Mucosa of descending colon (tissue), 3 donors: ENCODE results near the gene ACTMAP. TPM values are rescaled to one million over a fixed set of nuclear protein-coding genes. Genes with fewer than 3 reads are reported as not detected.

ENCODE experiments used
- ATAC-seq: fragments of 200-7000 bp; cut with Tn5 transposase; one replicate; pipeline ENCODE4 v1.9.1; 2020; ENCODE audit warnings: mild to moderate bottlenecking, moderate library complexity
- DNase-seq, 3 donors: peaks; one replicate each; pipeline ENCODE4 v3.0.0-alpha.2; 2020
- H3K36me3 ChIP-seq: fragments of 200-600 bp; one replicate; pipeline ENCODE4 v1.8.0; 2021; ENCODE audit warnings: low read depth, mild to moderate bottlenecking
- H3K4me1 ChIP-seq: fragments of 200-600 bp; one replicate; pipeline ENCODE4 v1.8.0; 2021; ENCODE audit warnings: low read depth, mild to moderate bottlenecking
- H3K4me3 ChIP-seq: fragments of 200-600 bp; one replicate; pipeline ENCODE4 v1.8.0; 2021; ENCODE audit warnings: mild to moderate bottlenecking
- H3K9me3 ChIP-seq: fragments of 200-600 bp; one replicate; pipeline ENCODE4 v1.8.0; 2021; ENCODE audit warnings: mild to moderate bottlenecking
- CTCF ChIP-seq: fragments of 200-600 bp; IDR thresholded peaks from one replicate; pipeline ENCODE4 v1.8.0; 2022; ENCODE audit warnings: antibody characterized with exemption, mild to moderate bottlenecking
- intact Hi-C, 2 donors: fragments of 100-400 bp; cut with DNase I in 1 of 2; cut with micrococcal nuclease in 1 of 2; formaldehyde crosslinking; loops; one replicate each; pipeline versions ENCODE4 v1.11.0 to v1.11.1; 2022; cut with DNase I, micrococcal nuclease
- total RNA-seq, 3 donors: library from RNA; stranded (reverse); fragmentation: NEBNext Ultra II Directional in 2 of 3; extraction: Animal tissue kit (Norgen Biotek cat#: 25700) in 2 of 3; gene quantifications; one replicate each; pipeline versions ENCODE4 v1.2.1 to v1.2.4, GENCODE V29; 2021 to 2023
- donor health status: DM: no; HTN: no; CAD: no; lungs with moderate emphysema.
- donor health status: DM: no; HTN: no; CAD: no.
- donor health status: DM: no; HTN: yes; CAD: no.

The ACTMAP gene
- total RNA-seq, 3 donors from 2014 or later = 10.9 to 16.7 (median 13.8) TPM

DNA sequence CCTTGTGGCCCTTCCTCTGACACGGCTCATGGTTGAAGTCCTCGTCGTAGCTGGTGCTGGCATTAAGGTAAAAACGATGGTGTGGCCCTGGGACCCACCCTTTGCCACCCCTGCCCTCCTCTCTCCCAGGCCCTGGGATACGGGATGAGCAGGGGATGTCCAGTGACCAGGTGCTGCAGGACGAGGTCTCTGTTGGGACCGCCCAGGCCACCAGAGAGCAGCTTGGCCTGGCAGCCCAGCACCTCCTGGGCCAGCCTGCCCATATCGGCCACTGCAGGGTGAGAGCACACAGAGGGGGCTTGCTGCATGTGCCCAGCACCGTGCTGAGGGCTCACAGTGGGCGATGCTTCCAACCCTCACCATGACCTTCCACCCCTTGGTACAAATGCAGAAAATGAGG, 6.4 kb downstream of the ACTMAP start:
- H3K36me3 ChIP-seq = no peaks in the 10 kb centered on the region
- intact Hi-C loops = no loop called here

GRCh38 chr19:40742886-40743285, 7.4 kb downstream of the ACTMAP start:
- Histone ChIP-seq H3K36me3 (no peaks in the 10 kb centered on the region), H3K4me1 (no peaks in the 10 kb centered on the region), H3K9me3 (no peaks in the 10 kb centered on the region), H3K4me3 (no peak overlapping the region)
- intact Hi-C loops = no loop called here
- no peak for DNase-seq
- no peak for ATAC-seq
- no peak for TF ChIP-seq CTCF

More for the DNA sequence above, 6.4 kb downstream of the ACTMAP start:
- Histone ChIP-seq H3K9me3 (no peaks in the 10 kb centered on the region), H3K4me3 (no peak overlapping the region), H3K4me1 (no peaks in the 10 kb centered on the region)
- TF ChIP-seq CTCF = no peak
- DNase-seq (no peak), ATAC-seq (no peak)

GRCh38 chr19:40742477-40742876, 7.8 kb downstream of the ACTMAP start:
- Histone ChIP-seq H3K4me3 (no peak overlapping the region), H3K9me3 (no peaks in the 10 kb centered on the region), H3K36me3 (no peaks in the 10 kb centered on the region), H3K4me1 (no peaks in the 10 kb centered on the region)
- intact Hi-C loops = no loop called here
- DNase-seq = no peak
- ATAC-seq = peak; percentile 21
- TF ChIP-seq CTCF = no peak

- DNase-seq = no peak
- intact Hi-C loops = no loop called here
- Histone ChIP-seq H3K4me3 (no peak overlapping the region), H3K9me3 (no peaks in the 10 kb centered on the region), H3K4me1 (no peaks in the 10 kb centered on the region), H3K36me3 (no peaks in the 10 kb centered on the region)
- no peak for ATAC-seq
- no peak for TF ChIP-seq CTCF
These were observed 8.5 kb downstream of the ACTMAP start for GRCh38 chr19:40741527-40742390.

DNA sequence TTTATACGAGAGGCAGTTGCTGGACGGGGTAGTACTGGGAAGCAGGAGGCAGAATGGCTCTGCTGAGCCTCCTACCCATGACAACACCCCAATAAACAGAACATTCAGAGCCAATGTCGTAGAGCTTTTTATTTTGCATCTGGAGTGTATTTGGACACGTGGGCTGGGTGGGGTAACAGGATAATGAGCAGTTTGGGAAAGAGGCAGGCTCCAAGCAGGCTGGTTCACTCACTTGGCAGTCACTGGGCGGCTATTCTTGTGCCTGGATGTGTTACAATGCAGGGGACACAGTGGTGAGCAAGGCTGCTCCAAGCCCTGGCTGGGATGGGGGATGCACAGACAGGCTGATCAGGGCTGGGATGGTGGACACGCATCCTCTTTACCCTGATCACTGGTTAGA, 9.5 kb downstream of the ACTMAP start:
- no peaks in the 10 kb centered on the region for H3K9me3 ChIP-seq
- TF ChIP-seq CTCF = no peak
- no peak overlapping the region for H3K4me3 ChIP-seq
- intact Hi-C loops = no loop called here
- no peaks in the 10 kb centered on the region for H3K36me3 ChIP-seq
- peak; percentile 3 for ATAC-seq
- DNase-seq = no peak
- peaks cover 1% of the 10 kb centered on the region for H3K4me1 ChIP-seq
